Measurements from ENCODE around the gene TMEM202. TPM values are rescaled to one million over a fixed set of nuclear protein-coding genes. Genes with fewer than 3 reads are reported as not detected.
A peak's percentile ranks its signal among the peaks of the same experiment; 100 is the strongest.

TMEM202 gene
- total RNA-seq (2014; rRNA removed; shearing (Covaris generic)) (1.1 TPM in 1 of 2 replicates, not detected in the other), total RNA-seq (2022) (not detected in 2 replicates), Bru-seq, nascent RNA (percentile 10 among the genes with signal in this experiment), BruChase-seq, experiment 1, labeled RNA remaining after a 6-hour chase (not detected), BruChase-seq, experiment 2, labeled RNA remaining after a 2-hour chase (percentile 10 among the genes with signal in this experiment)
- long read RNA-seq = 0 reads

- no peak for TF ChIP-seq EZH2phosphoT487 (IDR thresholded peaks at IDR 0.05; ENCODE audit: borderline replicate concordance, low read depth, low read length)
- TF ChIP-seq, protein P1, sequence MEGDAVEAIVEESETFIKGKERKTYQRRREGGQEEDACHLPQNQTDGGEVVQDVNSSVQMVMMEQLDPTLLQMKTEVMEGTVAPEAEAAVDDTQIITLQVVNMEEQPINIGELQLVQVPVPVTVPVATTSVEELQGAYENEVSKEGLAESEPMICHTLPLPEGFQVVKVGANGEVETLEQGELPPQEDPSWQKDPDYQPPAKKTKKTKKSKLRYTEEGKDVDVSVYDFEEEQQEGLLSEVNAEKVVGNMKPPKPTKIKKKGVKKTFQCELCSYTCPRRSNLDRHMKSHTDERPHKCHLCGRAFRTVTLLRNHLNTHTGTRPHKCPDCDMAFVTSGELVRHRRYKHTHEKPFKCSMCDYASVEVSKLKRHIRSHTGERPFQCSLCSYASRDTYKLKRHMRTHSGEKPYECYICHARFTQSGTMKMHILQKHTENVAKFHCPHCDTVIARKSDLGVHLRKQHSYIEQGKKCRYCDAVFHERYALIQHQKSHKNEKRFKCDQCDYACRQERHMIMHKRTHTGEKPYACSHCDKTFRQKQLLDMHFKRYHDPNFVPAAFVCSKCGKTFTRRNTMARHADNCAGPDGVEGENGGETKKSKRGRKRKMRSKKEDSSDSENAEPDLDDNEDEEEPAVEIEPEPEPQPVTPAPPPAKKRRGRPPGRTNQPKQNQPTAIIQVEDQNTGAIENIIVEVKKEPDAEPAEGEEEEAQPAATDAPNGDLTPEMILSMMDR (conservative IDR thresholded peaks at IDR 0.05; ENCODE audit: low read length) = no peak
- no peak for DNase-seq (ENCODE audit: low spot score)
- intact Hi-C loops (cut with micrococcal nuclease; ENCODE audit: unreplicated experiment) = no loop called here
- H3K4me1 ChIP-seq (ENCODE audit: insufficient read depth, low read length, poor library complexity, severe bottlenecking) = no peaks in the 10 kb centered on the region
- no peaks in the 10 kb centered on the region for H3K79me2 ChIP-seq (ENCODE audit: insufficient read depth, low read depth, low read length)
- no TSS peak for BruUV-seq (replicated peaks)
- H3K4me2 ChIP-seq (ENCODE audit: low read length) = no peak within 1 kb of the TSS
- H3K4me3 ChIP-seq (ENCODE audit: low read depth, low read length, poor library complexity, severe bottlenecking) = no peak within 1 kb of the TSS
- POLR2A ChIA-PET = no interaction called here
- CTCF ChIA-PET (ENCODE audit: unreplicated experiment) = no interaction called here
- H3K27ac ChIP-seq (ENCODE audit: low read depth, low read length, poor library complexity, severe bottlenecking) = no peak within 1 kb of the TSS
- H3K36me3 ChIP-seq (ENCODE audit: insufficient read depth, low read length) = no peaks in the 10 kb centered on the region
- H4K20me1 ChIP-seq (ENCODE audit: insufficient read depth, low read length) = no peaks in the 10 kb centered on the region
- no peaks in the 10 kb centered on the region for H3K9me3 ChIP-seq (ENCODE audit: low read length)
- no peaks in the 10 kb centered on the region for H3K9me2 ChIP-seq (ENCODE audit: insufficient read depth, low read length)
- H2AFZ ChIP-seq (ENCODE audit: low read length) = no peak within 1 kb of the TSS
These were observed at the start of gene TMEM202 for GRCh38 chr15:72397796-72398588. Gene TMEM202 (plus strand): TSS chr15:72398305. CDS start chr15:72398327, 22 bp downstream.

DNA sequence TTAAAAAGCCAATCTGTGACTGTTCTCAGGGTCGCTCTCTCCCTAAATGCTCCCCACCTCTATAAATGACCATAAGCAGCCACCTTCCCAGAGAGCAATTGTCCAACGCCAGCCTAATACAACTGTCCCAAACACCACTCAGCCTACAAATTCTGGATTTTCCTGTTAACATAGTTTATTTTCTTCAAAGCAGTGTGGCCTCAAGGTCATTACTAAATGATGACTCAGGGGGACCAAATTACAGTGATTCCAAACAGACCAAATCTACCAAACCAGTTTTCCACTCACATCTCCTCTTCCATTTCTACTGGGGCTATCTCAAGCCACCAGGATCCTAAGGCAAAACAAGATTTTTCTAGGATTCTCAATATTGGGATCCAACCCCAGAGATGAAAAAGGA, 44.8 kb upstream of the TMEM202 start:
- Histone ChIP-seq H3K9me2 (ENCODE audit: insufficient read depth, low read length) (no peaks in the 10 kb centered on the region), H3K36me3 (ENCODE audit: insufficient read depth, low read length) (peaks cover 64% of the 10 kb centered on the region), H3K27ac (ENCODE audit: low read depth, low read length, poor library complexity, severe bottlenecking) (no peak overlapping the region), H3K4me2 (ENCODE audit: low read length) (no peak overlapping the region), H3K4me3 (ENCODE audit: low read depth, low read length, poor library complexity, severe bottlenecking) (no peak overlapping the region), H3K4me1 (ENCODE audit: insufficient read depth, low read length, poor library complexity, severe bottlenecking) (no peaks in the 10 kb centered on the region), H4K20me1 (ENCODE audit: insufficient read depth, low read length) (no peaks in the 10 kb centered on the region; the same call in 1 of the 2 replicates), H2AFZ (ENCODE audit: low read length) (no peak overlapping the region), H3K9me3 (ENCODE audit: low read length) (no peaks in the 10 kb centered on the region), H3K79me2 (ENCODE audit: insufficient read depth, low read depth, low read length) (no peaks in the 10 kb centered on the region)
- POLR2A ChIA-PET = interaction anchor here (0.6 kb wide), 1 partner anchor 366 kb away, joined by 4 read pairs; no protein-coding TSS in a partner anchor
- no TSS peak for BruUV-seq (replicated peaks)
- intact Hi-C loops (cut with micrococcal nuclease; ENCODE audit: unreplicated experiment) = no loop called here
- TF ChIP-seq, protein P1 (conservative IDR thresholded peaks at IDR 0.05; ENCODE audit: low read length) = no peak
- TF ChIP-seq EZH2phosphoT487 (IDR thresholded peaks at IDR 0.05; ENCODE audit: borderline replicate concordance, low read depth, low read length) = no peak
- no peak for DNase-seq (ENCODE audit: low spot score)
- CTCF ChIA-PET (ENCODE audit: unreplicated experiment) = no interaction called here

- no peak for DNase-seq (ENCODE audit: low spot score)
- TF ChIP-seq EZH2phosphoT487 (IDR thresholded peaks at IDR 0.05; ENCODE audit: borderline replicate concordance, low read depth, low read length) = no peak
- TF ChIP-seq, protein P1 (conservative IDR thresholded peaks at IDR 0.05; ENCODE audit: low read length) = no peak
- no peaks in the 10 kb centered on the region for H3K79me2 ChIP-seq (ENCODE audit: insufficient read depth, low read depth, low read length)
- no peaks in the 10 kb centered on the region for H3K9me2 ChIP-seq (ENCODE audit: insufficient read depth, low read length)
- H3K4me2 ChIP-seq (ENCODE audit: low read length) = no peak overlapping the region
- BruUV-seq (replicated peaks) = no TSS peak
- H3K4me1 ChIP-seq (ENCODE audit: insufficient read depth, low read length, poor library complexity, severe bottlenecking) = no peaks in the 10 kb centered on the region
- H2AFZ ChIP-seq (ENCODE audit: low read length) = no peak overlapping the region
- H3K9me3 ChIP-seq (ENCODE audit: low read length) = no peaks in the 10 kb centered on the region
- H4K20me1 ChIP-seq (ENCODE audit: insufficient read depth, low read length) = no peaks in the 10 kb centered on the region; the same call in 1 of the 2 replicates
- peaks cover 57% of the 10 kb centered on the region for H3K36me3 ChIP-seq (ENCODE audit: insufficient read depth, low read length)
- no peak overlapping the region for H3K27ac ChIP-seq (ENCODE audit: low read depth, low read length, poor library complexity, severe bottlenecking)
- ChIA-PET POLR2A (interaction anchor here (0.7 kb wide), 1 partner anchor 41 kb away, joined by 4 read pairs; no protein-coding TSS in a partner anchor), CTCF (ENCODE audit: unreplicated experiment) (no interaction called here)
- intact Hi-C loops (cut with micrococcal nuclease; ENCODE audit: unreplicated experiment) = no loop called here
- no peak overlapping the region for H3K4me3 ChIP-seq (ENCODE audit: low read depth, low read length, poor library complexity, severe bottlenecking)
These were observed 43.6 kb upstream of the TMEM202 start for GRCh38 chr15:72354496-72354895.
